GM18517 (cell line): Measurements from ENCODE around the gene EML6.
A peak's percentile ranks its signal among the peaks of the same experiment; 100 is the strongest.

Source experiments
- ATAC-seq: cut with Tn5 transposase; IDR thresholded peaks from one replicate; pipeline ENCODE4 v1.9.1; 2021; ENCODE audit warnings: mild to moderate bottlenecking, moderate library complexity; ENCODE audit not compliant: unreplicated experiment

EML6 gene

DNA sequence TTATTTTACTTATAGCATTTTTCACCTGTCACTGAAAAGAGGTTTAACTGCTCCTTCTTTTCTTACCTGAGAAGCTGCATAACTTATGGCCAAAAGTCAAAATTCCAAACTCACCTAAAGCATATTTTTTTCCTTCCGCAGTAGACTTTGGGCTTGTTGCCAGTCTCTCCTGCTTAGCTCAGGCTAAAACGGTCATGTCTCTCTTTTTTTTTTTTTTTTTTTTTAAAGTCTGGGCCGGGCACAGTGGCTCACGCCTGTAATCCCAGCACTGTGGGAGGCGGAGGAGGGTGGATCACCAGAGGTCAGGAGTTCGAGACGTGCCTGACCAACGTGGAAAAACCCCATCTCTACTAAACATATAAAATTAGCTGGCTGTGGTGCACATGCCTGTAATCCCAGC, 213.3 kb downstream of the EML6 start:
- no peak for ATAC-seq

GRCh38 chr2:54939446-54940118, 216.1 kb downstream of the EML6 start:
- ATAC-seq = no peak

DNA sequence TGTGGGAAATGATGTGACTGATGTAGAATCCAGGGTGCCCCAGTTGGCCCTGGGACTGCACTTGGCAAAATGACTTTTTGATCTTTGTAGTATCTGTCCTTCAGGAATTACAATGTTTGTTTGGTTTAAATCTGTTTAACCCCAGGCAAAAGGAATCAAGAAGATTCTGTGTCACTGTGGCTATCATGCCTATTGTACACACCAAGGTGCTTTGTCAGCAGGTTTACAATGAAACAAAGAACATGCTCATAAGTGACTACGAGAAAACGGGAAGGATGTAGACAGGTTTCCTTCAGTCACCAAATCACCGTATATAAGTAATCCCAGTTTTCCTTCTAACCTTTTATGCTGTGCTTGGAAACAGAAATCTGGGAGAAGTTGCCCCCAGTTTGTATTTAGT, 217.3 kb downstream of the EML6 start:
- no peak for ATAC-seq

DNA sequence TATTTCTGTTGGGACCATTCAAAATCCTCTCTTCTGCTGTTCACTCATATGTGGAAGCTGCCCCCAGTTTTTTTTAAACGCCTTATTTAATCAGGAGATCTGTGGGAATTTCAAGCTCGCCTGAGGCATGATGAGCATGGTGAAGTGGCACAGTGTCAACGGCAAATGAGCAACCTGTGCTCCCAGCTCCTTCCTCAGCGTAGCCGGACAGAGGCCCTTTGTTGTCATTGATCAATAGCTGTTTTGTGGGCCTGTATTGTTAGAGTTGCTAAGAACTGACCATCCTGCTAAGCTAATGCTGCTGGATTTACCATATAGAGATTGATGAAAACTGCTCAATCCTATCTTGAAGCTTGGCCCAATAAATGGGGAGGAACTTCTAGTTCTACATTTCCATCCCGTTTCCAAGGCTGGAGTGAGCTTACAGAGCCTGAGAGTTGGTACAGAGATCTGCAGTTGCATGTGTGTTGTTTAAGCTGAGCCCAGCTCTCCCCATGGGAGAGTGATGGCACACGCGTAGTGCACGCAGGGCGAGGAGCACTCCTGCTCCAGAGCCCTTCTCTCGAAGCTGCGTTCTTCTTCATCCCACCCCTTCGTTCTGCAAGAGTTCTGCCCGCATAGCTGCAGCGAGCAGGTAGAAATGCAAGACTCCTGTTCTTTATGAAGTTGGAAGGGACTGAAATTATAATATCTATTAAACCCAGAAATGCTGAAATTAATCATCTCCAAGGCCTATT, 218.0 kb downstream of the EML6 start:
- ATAC-seq = no peak

DNA sequence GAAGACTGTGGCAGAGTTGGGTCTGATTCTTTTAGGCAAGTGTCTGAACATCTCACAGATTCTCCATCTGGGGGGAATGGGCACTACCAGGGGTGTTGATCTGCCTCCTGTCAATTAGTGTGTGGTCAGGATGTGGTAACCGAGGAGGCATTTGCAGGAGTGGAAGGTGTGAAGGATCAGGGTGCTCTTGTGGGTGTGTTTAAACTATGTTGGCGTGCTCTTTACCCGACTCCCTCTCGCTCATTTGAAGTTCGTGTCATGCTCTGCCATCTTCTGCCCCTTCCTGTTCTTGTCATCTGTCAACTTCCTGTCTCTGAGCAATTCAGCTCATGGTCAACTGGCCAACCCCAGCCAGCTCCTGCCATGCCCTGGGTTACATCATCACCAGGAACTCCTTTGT, 218.9 kb downstream of the EML6 start:
- no peak for ATAC-seq

DNA sequence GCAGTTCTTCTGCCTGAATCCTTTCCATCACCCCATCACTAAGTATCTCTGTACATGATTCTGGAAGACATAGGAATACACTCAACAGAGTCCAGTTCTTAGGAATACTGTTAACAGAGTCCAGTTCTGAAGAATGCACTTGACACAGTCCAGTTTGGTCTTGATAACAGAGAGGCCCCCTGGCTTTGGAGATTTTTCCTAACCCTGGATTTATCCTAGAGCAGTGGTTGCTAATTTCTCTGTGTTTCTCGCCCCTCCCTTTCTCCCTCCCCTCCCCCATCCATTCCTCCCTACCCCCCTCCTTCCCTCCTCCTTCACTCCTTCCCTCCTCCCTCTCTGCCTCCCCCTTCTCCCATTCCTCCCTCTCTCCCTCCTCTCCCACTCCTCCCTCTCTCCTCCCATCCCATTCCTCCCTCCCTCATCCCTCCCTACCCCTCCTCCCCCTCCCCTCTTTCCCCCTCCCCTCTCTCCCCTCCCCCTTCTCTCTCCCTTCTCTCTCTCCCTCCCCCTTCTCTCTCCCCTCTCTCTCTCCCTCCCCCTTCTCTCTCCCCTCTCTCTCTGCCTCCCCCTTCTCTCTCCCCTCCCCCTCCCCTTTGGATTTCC, 221.4 kb downstream of the EML6 start:
- no peak for ATAC-seq

DNA sequence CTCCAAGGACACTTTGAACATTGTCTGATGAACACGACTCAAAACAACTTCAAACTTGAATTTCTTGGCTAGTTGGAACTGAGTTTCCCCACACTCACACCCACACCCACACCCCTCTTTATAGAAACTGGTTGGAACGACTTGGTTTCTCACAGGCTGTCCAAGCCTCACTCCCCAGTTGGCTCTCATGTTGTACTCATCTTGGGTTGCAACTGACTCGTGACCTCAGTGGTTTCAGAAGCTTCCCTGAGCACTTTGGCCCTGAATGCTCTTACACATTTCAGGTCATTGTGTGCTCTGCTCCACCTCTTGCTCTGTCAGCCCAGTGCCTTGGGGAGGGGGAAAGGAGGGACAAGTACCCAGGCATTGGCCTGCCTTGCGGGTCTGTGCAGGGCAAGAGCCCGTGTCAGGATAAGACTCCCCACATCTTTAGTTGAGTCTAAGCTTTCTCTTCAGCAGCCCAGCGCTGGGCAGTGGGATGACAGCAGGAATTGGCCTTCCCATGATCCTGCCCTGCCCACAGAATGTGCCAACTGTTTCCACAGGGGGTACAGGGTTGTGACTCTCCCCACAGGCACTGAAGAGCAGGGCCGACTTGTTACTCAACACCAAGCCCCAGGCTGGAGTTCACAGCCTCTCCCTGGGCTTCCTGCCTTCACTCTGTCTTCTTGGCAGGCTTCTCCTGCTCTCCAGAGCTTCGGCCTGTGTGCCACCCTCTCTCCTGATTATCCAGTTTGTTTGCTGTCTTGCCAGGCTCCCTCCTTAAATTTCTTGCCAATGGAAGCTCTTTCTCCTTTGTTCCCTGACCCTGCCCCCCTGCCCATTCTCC, 222.1 kb downstream of the EML6 start:
- peak; percentile 53 for ATAC-seq

DNA sequence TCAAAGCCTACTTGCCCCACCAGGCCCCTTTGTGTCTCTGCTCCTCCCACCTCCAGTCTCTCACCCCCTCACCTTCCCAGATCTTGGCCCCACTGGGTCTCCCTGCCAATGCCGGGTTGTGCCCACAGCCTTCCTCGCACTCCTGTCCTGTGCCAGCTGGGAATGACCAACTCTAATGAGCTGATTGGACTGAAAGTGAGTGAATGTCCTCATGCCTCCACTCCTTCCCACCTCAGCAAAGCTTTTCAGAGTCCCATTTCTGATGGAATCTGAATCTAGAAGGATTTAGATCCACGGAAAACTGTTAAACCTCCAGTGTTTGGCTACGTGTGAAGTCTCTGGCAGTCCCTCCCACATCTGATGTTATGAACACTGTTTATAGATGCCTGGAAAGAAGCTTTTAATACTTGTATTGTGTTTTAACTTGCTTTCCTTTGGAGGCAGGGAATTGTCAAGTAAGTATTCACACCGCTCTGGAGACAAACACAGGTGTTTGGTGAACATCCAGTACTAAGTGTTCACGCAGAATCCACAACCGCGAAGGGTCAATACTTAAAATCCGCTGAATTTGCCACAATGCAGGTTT, 222.9 kb downstream of the EML6 start:
- ATAC-seq = no peak

DNA sequence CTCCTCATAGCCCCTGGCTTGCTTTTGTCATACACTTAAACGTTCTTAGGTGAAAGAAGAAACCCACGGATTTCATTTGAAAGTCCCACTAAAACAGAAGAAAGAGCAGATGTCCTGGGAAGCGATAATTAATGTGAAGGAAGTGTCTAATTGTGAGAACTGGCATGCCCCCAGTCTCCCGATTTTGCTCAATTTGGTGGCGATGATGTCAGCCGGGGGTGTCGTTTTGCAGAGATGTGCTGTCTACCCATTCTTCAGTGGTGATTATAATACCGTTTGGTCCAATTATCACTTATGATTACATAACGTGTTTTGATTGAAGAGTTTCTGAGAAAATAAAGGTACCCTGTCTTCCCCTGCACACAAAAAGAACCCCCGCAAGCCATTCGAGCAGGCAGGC, 223.7 kb downstream of the EML6 start:
- ATAC-seq = no peak

- no peak for ATAC-seq
Measured at GRCh38 chr2:54947646-54948045, 224.2 kb downstream of the EML6 start.

DNA sequence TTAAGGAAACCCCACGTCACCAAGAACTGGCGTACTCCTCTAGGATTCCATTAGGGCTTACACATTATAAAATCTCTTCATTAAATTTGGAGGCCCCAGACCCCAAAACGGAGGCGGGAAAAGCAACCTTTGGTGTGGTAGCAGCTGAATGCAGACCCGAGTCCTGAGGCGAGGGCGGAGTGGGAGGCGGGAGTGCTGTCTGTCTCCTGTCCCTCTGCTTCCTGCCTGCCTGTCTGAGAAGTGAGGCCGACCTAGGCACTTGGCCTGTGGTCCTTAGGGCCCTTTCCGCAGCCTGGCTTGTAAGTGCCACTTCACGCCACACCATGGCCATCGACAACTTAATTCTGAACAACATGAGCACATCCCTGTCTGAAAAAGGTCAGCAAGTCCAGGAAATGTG, 224.7 kb downstream of the EML6 start:
- no peak for ATAC-seq

- ATAC-seq = no peak
Measured at GRCh38 chr2:54949431-54949830, 226.0 kb downstream of the EML6 start.

- no peak for ATAC-seq
Measured at GRCh38 chr2:54950811-54951210, 227.3 kb downstream of the EML6 start.

- no peak for ATAC-seq
Measured at GRCh38 chr2:54952425-54952824, 229.0 kb downstream of the EML6 start.

GRCh38 chr2:54952978-54953456, 229.6 kb downstream of the EML6 start:
- no peak for ATAC-seq

DNA sequence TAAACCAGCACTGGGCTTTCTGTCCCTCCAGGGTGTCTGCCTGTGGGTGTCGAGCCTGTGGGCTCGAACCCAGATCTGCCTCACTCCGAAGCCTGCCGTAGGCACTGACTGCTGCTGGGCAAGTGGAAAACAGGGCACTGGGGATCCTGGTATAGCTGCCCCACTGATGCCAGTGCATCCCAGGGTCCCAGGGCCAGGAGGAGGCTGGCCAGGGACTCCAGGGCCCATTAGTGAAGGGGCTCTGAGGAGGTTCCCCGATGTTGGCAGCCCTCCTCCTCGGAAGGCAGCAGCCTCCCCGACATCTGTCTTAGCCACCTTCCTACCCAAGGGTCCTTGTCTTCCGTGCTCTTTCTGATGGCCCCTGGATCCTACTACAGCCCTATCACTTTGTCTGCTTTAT, 230.7 kb downstream of the EML6 start:
- ATAC-seq = no peak

GRCh38 chr2:54954705-54955357, 231.4 kb downstream of the EML6 start:
- no peak for ATAC-seq

GRCh38 chr2:54955358-54956110, 232.1 kb downstream of the EML6 start:
- no peak for ATAC-seq

DNA sequence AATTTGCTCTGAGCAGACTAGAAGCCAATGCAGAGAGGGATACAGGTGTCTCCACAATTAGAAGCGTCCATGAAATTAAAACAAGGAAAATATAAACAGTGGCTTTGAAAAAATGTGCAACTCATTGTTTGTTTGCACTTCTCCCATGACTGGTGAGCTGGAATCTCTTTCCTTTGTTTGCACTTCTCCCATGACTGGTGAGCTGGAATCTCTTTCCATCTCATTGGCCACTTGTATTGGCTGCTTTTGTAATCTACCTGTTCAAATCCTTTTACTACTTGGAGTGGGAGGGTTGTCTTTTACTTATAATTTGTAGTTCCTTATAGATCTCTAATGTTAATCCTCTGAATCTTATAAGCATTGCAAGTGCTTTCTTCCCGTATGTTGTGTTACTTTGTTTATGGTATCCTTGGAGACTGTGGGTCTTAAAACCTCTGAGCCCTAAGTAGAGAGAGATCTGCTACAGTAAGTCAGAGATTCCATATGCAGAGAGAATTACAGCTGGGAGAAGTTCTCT, 232.7 kb downstream of the EML6 start:
- ATAC-seq = no peak
